Spleen (tissue), 11 donors: ENCODE measurements around the gene GALNT13. TPM values are rescaled to one million over a fixed set of nuclear protein-coding genes. Genes with fewer than 3 reads are reported as not detected.

ENCODE experiments used
- DNase-seq: peaks from one replicate; pipeline ENCODE4 v3.0.0-alpha.2; 2020
- H3K27ac ChIP-seq, 8 donors: fragments of 200-600 bp; sonication (generic) in 7 of 8; 1 replicate in 4 of 8; 2 replicates in 4 of 8; pipeline versions ENCODE4 v1.5.0 to v1.8.0; 2016 to 2021; ENCODE audit warnings: inconsistent platforms in 4 of 8, mild to moderate bottlenecking in 4 of 8, moderate library complexity in 1 of 8
- H3K27me3 ChIP-seq, 7 donors: fragments of 200-600 bp; sonication (generic) in 6 of 7; replicated peaks in 1 of 7; 1 replicate in 4 of 7; 2 replicates in 3 of 7; pipeline versions ENCODE4 v1.5.0 to v1.8.0; 2016 to 2021; ENCODE audit warnings: inconsistent platforms in 3 of 7, mild to moderate bottlenecking in 1 of 7
- H3K36me3 ChIP-seq, 6 donors: fragments of 200-600 bp; sonication (generic) in 5 of 6; 1 replicate in 4 of 6; 2 replicates in 2 of 6; pipeline versions ENCODE4 v1.5.0 to v1.8.0; 2016 to 2021; ENCODE audit warnings: inconsistent platforms in 2 of 6
- H3K4me1 ChIP-seq, 6 donors: fragments of 200-600 bp; sonication (generic) in 5 of 6; 1 replicate in 3 of 6; 2 replicates in 3 of 6; pipeline versions ENCODE4 v1.5.0 to v1.8.0; 2016 to 2021; ENCODE audit warnings: inconsistent platforms in 3 of 6
- H3K4me3 ChIP-seq, 8 donors: fragments of 200-600 bp; sonication (generic) in 7 of 8; 1 replicate in 4 of 8; 2 replicates in 4 of 8; pipeline versions ENCODE4 v1.5.0 to v1.8.0; 2016 to 2021; ENCODE audit warnings: inconsistent platforms in 4 of 8, mild to moderate bottlenecking in 4 of 8, moderate library complexity in 2 of 8
- H3K9me3 ChIP-seq, 8 donors: fragments of 200-600 bp; sonication (generic) in 7 of 8; 1 replicate in 4 of 8; 2 replicates in 4 of 8; pipeline versions ENCODE4 v1.5.0 to v1.8.0; 2016 to 2021; ENCODE audit warnings: inconsistent platforms in 4 of 8
- POLR2A ChIP-seq, 3 donors: fragments of 450-650 bp; IDR thresholded peaks; one replicate each; pipeline ENCODE4 v1.5.1; 2017; ENCODE audit warnings: antibody characterized with exemption in 3 of 3, mild to moderate bottlenecking in 1 of 3
- POLR2AphosphoS5 ChIP-seq, 3 donors: sonication (generic); formaldehyde crosslinking; IDR thresholded peaks; one replicate each; pipeline ENCODE4 v1.5.1; 2017; ENCODE audit warnings: antibody characterized with exemption in 3 of 3
- WGBS, 5 donors: extraction: QIAGEN DNeasy Blood & Tissue Kit in 3 of 5; methylation state at CpG; one replicate each; pipeline versions ENCODE4 v1.1.5 to v1.1.7; 2013 to 2018; 5-methylcytosine and 5-hydroxymethylcytosine counted together
- intact Hi-C: fragments of 100-400 bp; cut with DNase I; formaldehyde crosslinking; loops from one replicate; pipeline ENCODE4 v1.15.0; 2023; ENCODE audit warnings: low total_unique reads
- polyA plus RNA-seq, 3 donors: library from polyadenylated mRNA; stranded (reverse); fragments of 200-250 nt; gene quantifications; one replicate each; pipeline ENCODE4 v1.2.1, GENCODE V29; 2013
- total RNA-seq, 7 donors: library from RNA; depleted of rRNA in 3 of 7; stranded (reverse); fragments of >200 nt in 3 of 7; fragmentation: NEBNext Ultra II Directional in 4 of 7; extraction: Animal tissue kit (Norgen Biotek cat#: 25700) in 4 of 7; gene quantifications; one replicate each; pipeline versions ENCODE4 v1.1.0 to v1.2.1, GENCODE V29; 2016 to 2021
- TF ChIP-seq, protein P1 (sequence below), 11 experiments: fragments of 200-600 bp in 7 of 11; fragments of 450-650 bp in 4 of 11; sonication (generic) in 4 of 11; IDR thresholded peaks in 8 of 11; conservative IDR thresholded peaks in 3 of 11; 1 replicate in 7 of 11; 2 replicates in 4 of 11; pipeline versions ENCODE4 v1.4.0 to v1.8.0; 2016 to 2021; ENCODE audit warnings: antibody characterized with exemption in 11 of 11, inconsistent platforms in 4 of 11, mild to moderate bottlenecking in 1 of 11
- donor health status: healthy with polysubstance abuse.
- donor health status: DM: no; HTN: no; CAD: no; lungs with moderate emphysema.
- donor health status: DM: no; HTN: no; CAD: no.
- donor health status: Bipolar disorder and iron deficiency.
- donor health status: healthy.
- donor health status: DM: no; HTN: no; CAD: no.
- donor health status: DM: yes; HTN: yes; CAD: no.

Gene GALNT13
- total and polyA plus RNA-seq, 10 donors: 0.02 to 0.61 (median 0.11) TPM; not detected in 6

DNA sequence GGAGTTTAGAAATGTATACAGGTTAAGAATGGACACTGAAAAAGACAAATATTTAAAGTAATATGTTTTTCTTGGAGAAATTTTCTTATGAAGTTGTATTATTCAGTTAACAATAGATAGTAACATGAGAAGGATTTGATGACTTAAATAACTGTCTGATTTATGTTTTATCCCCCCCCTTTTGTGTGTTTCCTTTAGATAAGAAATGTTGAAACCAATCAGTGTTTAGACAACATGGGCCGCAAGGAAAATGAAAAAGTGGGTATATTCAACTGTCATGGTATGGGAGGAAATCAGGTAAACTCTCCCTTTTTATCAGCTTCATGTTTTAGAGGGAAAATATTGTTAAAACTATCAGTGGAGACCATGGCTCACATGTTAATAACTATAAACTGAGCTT, 537.1 kb downstream of the GALNT13 start:
- WGBS, 5 donors: 35 to 64% (median 46%) methylated on average over 1 of the region's 1 CpG
- Histone ChIP-seq H3K4me1 (no peaks in the 10 kb centered on the region), H3K27me3 (no peaks in the 10 kb centered on the region), H3K36me3 (no peaks in the 10 kb centered on the region), H3K27ac (no peak overlapping the region), H3K9me3 (no peaks in the 10 kb centered on the region), H3K4me3 (no peak overlapping the region)
- TF ChIP-seq POLR2A (IDR thresholded peaks at IDR 0.05) (no peak), POLR2AphosphoS5 (IDR thresholded peaks at IDR 0.05) (no peak)
- TF ChIP-seq, protein P1, sequence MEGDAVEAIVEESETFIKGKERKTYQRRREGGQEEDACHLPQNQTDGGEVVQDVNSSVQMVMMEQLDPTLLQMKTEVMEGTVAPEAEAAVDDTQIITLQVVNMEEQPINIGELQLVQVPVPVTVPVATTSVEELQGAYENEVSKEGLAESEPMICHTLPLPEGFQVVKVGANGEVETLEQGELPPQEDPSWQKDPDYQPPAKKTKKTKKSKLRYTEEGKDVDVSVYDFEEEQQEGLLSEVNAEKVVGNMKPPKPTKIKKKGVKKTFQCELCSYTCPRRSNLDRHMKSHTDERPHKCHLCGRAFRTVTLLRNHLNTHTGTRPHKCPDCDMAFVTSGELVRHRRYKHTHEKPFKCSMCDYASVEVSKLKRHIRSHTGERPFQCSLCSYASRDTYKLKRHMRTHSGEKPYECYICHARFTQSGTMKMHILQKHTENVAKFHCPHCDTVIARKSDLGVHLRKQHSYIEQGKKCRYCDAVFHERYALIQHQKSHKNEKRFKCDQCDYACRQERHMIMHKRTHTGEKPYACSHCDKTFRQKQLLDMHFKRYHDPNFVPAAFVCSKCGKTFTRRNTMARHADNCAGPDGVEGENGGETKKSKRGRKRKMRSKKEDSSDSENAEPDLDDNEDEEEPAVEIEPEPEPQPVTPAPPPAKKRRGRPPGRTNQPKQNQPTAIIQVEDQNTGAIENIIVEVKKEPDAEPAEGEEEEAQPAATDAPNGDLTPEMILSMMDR (IDR thresholded peaks at IDR 0.05 in 8 of 11, conservative IDR thresholded peaks at IDR 0.05 in 3 of 11): no peak
- no peak for DNase-seq
- intact Hi-C loops: no loop called here

DNA sequence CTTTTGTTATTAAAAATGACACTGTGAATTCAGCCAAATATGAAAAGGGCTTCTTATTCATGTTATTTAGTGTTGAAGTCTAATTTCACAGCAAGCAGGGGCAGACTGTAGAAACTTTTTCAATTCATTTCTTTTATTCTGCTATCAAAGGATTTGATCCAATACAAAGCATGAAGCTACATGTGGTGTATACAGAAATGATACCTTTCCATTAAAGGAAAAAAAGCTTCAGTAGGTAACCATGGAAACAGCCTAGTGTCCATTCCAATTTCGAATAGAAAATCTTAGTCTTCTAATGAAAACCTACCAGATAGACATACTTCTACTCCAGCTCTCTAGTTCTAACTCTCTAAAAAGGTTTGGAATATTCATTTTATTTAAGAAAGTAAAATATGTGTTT, 550.5 kb downstream of the GALNT13 start:
- intact Hi-C loops: no loop called here
- 64 to 69% (median 67%) methylated on average over 1 of the region's 1 CpG for WGBS, 5 donors

DNA sequence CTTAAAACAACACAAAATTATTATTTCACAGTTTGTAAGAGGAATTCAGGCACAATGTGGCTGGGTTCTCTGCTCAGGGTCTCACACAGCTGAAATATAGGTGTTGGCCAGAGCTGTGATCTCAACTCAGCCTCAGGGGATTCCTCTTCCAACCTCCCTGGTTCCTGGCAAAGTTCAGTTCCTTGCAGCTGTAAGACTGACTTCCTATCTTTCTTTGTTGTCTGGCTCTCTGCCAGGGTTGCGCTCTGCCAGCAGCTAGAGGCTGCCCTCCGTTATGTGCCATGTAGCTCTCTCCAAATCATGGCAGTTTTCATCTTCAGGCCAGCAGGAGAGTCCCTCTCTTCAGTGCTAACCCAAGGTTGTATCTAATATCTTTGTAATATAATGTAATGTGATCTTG, 554.3 kb downstream of the GALNT13 start:
- Histone ChIP-seq H3K4me1 (no peaks in the 10 kb centered on the region), H3K4me3 (no peak overlapping the region), H3K9me3 (no peaks in the 10 kb centered on the region), H3K36me3 (no peaks in the 10 kb centered on the region), H3K27me3 (no peaks in the 10 kb centered on the region), H3K27ac (no peak overlapping the region)
- no peak for DNase-seq
- WGBS, 5 donors: 20 to 50% (median 36%) methylated on average over 2 of the region's 2 CpGs
- intact Hi-C loops: no loop called here
- no peak for TF ChIP-seq POLR2A (IDR thresholded peaks at IDR 0.05)
- TF ChIP-seq, protein P1 (IDR thresholded peaks at IDR 0.05 in 8 of 11, conservative IDR thresholded peaks at IDR 0.05 in 3 of 11): no peak
- no peak for TF ChIP-seq POLR2AphosphoS5 (IDR thresholded peaks at IDR 0.05)

More for the DNA sequence above, 550.5 kb downstream of the GALNT13 start:
- H3K36me3 ChIP-seq: no peaks in the 10 kb centered on the region
- no peaks in the 10 kb centered on the region for H3K27me3 ChIP-seq
- no peaks in the 10 kb centered on the region for H3K4me1 ChIP-seq
- H3K9me3 ChIP-seq: no peaks in the 10 kb centered on the region
- TF ChIP-seq POLR2AphosphoS5 (IDR thresholded peaks at IDR 0.05): no peak
- TF ChIP-seq, protein P1 (IDR thresholded peaks at IDR 0.05 in 8 of 11, conservative IDR thresholded peaks at IDR 0.05 in 3 of 11): no peak
- no peak for TF ChIP-seq POLR2A (IDR thresholded peaks at IDR 0.05)
- no peak overlapping the region for H3K4me3 ChIP-seq
- H3K27ac ChIP-seq: no peak overlapping the region
- DNase-seq: no peak

DNA sequence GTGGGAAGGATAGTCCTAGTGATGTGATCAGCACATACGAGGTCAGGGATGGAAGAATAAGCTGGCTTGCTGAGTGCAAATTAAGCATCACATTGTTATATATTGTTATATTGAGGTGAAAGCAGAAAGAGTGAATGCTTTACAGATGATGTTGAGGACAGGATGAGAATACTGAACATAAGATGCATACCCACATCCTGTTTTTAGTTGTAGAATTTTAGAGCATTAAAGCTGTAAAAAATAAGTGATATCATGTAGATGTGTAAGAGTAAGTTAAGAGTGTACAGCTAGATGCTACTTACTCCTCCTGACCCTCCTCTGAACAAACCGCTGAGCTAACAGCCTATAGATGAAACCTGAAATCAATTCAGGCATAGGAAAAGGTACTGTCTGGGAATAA, 555.7 kb downstream of the GALNT13 start:
- intact Hi-C loops: no loop called here
- H3K9me3 ChIP-seq: no peaks in the 10 kb centered on the region
- no peaks in the 10 kb centered on the region for H3K36me3 ChIP-seq
- DNase-seq: no peak
- H3K4me3 ChIP-seq: no peak overlapping the region
- TF ChIP-seq POLR2AphosphoS5 (IDR thresholded peaks at IDR 0.05) (no peak), POLR2A (IDR thresholded peaks at IDR 0.05) (no peak)
- TF ChIP-seq, protein P1 (IDR thresholded peaks at IDR 0.05 in 8 of 11, conservative IDR thresholded peaks at IDR 0.05 in 3 of 11): no peak
- WGBS, 5 donors: 81 to 86% (median 83%) methylated on average over 2 of the region's 2 CpGs
- H3K4me1 ChIP-seq: no peaks in the 10 kb centered on the region
- H3K27me3 ChIP-seq: no peaks in the 10 kb centered on the region
- H3K27ac ChIP-seq: no peak overlapping the region
